HG02981 (cell line): ENCODE measurements around the gene C1orf159.
A peak's percentile ranks its signal among the peaks of the same experiment; 100 is the strongest.
"Not testable (repeated sequence)": the region's sequence is repeated elsewhere in the genome, so short reads cannot be mapped to it uniquely, and the experiment has no call there.

ENCODE experiments used
- ATAC-seq: cut with Tn5 transposase; IDR thresholded peaks from one replicate; pipeline ENCODE4 v1.9.1; 2021; ENCODE audit warnings: mild to moderate bottlenecking, moderate library complexity; ENCODE audit not compliant: unreplicated experiment

Gene C1orf159

DNA sequence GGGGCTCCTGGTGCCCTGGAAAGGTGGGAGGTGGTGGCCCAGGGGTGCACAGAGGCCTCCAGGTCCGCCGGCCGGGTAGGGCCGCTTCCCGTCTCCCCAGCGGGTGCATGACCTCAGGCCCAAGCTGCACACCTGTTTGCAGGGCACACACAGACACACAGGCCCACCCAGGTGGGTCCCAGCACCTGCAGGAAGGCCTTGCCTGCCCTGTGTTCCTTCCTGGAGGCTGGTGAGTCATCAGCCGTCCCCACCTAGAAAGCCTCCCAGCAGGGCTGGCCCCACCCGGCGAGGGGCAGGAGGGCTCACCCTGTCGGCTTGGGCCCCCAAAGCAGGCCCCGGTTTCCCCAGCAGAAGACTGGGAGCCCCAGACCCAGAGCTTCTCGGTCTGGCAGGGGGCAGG lies 34.2 kb upstream of the C1orf159 start:
- no peak for ATAC-seq

DNA sequence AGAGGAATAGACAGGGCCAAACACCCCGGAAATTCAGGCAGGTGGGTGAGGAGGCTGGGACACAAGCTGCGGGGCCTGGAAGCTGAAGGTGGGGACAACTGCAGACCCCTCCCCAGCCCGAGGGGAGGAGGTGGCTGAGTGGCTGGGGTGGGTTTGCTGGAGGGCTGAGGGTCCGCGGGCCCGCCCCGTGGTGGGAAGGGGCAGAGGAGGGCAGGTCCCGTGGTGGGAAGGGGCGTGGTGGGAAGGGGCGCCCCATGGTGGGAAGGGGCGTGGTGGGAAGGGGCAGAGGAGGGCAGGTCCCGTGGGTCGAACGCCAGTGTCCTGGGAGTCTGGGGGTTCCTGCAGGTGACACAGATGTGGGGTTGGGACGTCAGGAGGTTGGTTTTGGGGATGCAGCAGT lies 33.5 kb upstream of the C1orf159 start:
- no peak for ATAC-seq

DNA sequence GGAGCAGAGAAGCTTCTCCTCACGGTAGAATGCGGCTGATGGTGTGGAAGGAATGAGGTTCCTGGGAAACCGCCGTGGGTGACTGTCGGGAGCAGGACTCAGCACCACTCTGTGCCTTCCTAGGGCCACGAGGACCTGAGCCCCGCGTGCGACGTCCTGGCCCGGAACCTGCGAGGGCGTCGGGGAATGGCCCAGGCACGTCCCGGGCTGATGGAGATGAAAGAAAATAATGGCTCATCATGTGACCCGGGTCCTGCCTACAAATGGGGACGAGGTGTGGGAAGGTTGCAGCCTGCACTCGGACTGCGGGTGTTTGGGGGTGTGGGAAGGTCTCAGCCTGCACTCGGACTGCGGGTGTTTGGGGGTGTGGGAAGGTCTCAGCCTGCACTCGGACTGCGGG lies 32.7 kb upstream of the C1orf159 start:
- no peak for ATAC-seq

DNA sequence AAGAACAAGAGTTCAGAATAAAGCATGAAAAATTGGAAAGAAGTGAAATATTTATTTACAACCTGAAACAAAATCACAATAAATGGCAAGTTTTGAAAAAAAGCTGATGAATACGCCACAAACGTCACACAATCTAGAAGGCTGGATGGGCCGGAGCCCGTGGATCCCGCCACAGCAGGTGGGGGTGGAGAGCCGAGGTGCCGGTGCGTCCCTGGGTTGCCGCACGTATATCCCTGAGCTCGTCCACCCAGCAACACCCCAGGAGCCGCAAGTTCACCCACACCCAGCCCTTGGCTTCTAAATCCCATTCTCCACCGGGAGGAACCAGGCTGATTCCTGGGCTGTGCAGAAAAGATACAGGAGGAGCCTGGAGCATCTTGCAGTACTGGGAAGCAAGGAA lies 32.2 kb upstream of the C1orf159 start:
- ATAC-seq = no peak

DNA sequence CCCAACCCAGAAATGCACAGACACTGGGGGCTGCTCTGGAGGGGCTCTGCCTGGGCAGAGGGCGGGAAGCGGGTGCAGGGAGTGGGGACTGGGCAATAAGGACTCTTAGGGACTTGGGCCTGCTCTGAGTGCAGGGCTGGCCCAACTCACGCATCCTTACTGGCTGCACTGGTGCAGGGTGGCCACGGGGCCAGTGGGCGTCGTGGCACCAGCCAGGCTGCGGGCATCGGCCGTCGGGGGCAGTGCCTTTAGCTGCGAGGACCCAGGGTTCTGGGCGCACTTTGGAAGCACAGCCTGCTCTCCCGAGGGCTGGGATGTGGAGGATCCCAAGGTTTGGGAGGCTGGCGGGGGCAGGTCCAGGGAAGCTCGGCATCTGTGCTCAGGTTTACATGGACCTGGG lies 30.7 kb upstream of the C1orf159 start:
- no peak for ATAC-seq

DNA sequence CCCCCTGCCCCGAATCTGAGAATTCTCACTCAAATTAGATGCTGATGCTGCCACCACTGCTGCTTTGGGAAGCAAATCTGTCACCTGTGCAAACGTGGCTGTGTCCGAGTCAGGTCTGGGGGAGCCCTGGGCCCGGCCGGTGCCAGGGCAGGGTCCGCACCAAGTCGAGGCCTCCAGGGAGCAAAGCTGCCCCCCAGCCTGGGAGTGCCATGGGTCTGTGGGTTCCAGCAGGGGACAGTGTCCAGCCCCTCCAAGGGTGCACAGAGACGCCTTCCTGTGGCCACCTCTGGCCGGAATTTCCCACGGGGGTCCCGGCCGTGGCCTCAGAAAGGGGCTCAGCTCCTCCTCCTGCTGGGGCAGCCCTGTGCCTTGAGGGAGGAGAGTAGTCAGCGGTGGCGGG lies 30.1 kb upstream of the C1orf159 start:
- no peak for ATAC-seq

DNA sequence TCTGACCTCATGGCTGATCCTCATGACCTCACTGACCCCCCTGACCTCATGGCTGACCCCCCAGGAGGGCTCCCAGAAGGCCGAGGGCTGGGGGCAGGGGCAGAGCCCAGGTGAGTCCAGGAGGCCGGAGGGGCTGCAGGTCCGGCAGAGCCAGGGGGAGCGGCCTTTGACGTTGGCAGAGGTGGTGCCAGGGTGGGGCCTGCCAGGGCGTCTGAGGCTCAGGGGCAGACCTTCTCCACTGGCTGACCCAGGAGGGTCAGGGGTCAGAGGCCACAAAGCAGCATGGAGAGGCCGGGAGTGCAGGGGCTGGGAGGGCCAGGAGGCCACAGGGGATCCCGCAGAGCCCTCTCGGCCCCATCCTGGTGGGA lies 29.6 kb upstream of the C1orf159 start:
- no peak for ATAC-seq

DNA sequence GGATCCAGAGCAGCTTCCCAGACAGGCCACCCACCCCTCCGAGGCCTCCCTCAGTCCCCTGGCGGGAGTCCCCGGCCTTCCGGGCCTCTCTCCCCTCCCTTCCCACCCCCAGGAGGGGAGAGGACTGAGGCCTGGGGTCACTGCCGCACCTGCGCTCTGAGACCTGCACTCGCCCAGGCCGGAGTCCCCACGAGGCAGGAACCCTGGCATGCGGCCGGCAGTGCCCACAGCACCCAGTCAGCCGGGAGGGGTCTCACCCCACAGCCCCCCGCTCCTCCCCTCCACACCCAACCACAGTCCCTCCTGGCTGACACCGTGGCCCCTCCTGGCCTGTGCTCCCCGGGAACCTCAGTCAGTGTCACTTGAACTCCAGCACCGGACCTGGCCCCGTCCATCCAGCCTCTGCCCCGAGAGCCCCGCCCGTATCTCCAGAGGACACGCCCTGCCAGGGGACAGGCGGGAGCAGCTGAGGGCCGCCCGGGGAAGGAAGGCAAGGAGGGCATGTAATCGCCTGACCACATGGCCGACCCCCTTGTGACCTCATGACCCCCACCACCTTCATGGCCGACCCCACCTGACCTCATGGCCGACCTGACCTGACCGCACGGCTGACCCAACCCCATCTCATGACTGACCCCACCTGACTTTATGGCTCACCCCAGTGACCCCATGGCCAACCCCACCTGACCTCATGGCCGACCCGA lies 29.1 kb upstream of the C1orf159 start:
- no peak for ATAC-seq

DNA sequence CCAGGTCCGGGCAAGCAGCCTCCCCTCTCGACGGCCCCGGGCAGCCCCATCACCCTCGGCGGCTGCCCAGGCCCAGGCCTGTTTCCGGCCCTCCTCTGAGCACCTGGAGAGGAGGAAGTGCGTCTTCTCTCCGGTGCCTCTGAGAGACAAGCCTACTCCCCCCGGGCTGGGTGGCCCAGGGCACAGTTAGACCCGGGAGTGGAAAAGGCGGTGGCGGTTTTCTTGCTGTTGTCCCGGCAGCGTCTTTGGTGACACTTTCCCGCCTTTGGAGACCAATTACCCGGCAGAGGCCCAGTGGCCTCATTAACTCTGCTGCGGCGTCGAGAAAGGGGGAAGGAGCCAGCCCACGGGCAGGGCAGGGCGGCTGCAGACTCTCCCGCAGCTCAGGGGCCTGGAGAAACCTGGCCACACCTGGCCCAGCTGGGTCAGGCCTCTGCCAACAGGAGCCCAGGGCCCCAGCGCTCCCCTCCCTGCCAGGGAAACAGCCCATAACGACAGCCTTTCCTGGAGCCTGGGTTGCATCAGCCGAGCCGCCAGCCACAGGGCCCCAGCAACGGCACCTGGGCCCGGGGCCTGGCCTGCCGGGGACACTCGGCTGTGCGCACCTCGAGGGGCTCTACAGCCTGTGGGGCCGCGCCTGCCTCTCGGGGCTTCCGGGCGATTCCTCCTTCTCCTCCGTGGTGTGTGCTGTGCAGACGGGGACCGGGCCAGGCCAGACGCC lies 28.4 kb upstream of the C1orf159 start:
- no peak for ATAC-seq

DNA sequence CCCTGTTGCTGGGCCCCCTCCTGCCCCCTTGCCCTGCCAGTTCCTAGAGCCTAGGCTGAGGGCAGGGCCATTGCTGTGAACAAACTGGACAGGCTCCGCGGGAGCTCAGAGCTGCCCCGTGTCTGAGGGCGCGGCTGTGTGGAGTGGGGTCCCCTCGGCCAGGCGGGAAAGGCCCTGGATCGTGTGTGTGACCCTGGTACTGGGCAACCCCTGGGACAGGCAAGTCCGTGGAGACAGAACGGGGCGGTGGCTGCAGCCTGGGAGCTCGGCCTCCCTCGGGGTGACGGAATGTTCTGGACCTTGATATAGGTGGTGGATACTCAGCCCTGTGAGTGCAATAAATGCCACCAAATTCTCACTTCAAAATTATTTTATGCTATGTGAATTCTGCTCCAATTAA lies 27.7 kb upstream of the C1orf159 start:
- no peak for ATAC-seq

DNA sequence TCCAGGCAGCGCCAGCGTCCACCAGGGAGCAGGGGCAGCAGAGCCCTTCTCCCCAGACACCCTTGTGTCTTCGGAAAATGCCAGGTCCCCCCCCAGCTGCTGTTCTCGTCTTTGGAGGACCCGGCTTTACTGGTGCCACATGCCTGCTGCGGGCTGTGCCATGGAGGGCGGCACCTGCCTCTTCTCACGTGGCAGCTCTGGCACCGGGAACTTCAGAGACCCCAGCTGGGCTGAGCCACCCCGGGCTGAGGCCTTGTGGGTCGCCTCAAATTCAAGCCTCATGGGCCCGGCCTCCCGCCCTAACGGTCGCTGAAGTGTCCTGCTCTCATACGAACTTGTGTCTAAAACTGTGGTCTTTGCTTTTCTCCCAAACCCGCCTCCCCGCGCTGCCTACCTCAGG lies 27.0 kb upstream of the C1orf159 start:
- ATAC-seq = no peak

DNA sequence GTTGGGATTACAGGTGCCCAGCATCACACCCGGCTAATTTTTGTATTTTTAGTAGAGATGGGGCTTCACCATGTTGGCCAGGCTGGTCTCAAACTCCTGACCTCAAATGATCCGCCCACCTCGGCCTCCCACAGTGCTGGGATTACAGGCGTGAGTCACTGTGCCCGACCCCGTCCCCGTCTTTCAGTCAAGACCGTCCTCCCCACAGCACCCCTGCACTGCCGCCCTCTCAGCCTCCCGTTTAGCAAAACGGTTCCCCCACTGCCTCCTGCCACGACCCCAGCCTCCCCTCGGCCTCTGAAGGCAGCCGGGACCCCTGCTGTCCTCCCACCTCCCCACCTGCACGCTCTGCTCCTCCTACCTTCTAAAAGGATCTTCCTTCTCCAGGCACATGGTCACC lies 26.5 kb upstream of the C1orf159 start:
- ATAC-seq = not testable (repeated sequence)

DNA sequence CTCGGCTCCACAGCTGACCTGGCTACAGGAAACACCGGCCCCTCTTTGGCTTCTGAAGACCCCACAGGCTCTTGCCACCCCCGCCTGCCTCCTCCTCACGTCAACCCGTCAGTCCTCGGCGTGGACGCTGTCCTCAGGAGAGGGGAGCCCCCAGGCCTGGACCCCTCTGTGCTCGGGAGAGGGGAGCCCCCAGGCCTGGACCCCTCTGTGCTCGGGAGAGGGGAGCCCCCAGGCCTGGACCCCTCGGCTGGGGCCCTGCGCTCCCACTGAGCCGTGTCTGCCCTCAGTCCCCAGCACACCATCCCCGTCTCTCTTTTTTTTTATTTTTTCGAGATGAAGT lies 26.0 kb upstream of the C1orf159 start:
- ATAC-seq = no peak

DNA sequence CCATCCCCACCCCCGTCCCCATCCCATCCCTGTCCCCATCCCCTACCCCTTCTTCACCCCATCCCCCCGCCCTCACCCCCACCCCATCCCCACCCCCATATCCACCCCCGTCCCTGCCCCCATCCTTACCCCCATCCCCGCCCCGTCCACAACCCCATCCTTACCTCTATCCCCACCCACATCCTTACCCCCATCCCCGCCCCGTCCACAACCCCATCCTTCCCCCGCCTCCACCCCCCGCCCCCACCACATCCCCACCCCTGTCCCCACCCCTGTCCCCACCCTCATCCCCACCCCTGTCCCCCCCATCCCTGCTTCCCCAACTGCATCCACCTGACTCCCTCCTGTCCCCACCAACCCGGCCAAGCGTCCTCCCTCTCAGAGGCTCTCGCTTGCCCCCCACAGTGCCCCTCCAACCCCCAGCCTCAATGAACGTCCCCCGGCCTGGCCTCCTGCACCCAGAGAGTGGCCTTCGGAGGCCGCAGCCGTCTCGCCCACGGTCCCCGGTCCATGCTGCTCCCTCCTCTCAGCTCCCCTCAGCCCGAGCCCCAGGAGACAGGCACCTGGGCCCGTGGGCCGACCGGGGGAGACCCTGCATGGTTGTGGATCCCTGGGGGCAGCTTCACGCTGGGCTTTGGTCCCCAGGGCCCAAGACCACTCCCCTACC lies 25.5 kb upstream of the C1orf159 start:
- ATAC-seq = no peak

DNA sequence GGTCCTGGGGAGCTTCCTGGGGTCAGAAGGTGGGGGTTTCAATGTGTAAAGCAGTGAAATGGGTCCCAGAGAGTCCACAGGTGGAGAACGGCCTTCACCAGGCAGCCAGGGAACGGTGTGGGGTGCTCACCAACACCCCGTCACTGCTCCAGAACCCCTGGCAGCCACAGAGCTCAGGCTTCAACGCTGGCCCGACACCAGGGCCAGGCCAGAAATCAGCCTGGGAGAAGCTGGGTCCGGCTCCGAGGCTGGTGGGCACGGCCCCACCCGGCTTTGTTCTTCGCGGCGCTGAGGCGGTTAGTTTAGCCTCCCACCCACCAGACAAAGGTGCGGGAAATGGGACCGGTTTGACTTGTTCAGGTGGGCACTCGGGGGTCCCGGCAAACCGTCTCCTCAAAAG lies 24.8 kb upstream of the C1orf159 start:
- ATAC-seq = no peak

DNA sequence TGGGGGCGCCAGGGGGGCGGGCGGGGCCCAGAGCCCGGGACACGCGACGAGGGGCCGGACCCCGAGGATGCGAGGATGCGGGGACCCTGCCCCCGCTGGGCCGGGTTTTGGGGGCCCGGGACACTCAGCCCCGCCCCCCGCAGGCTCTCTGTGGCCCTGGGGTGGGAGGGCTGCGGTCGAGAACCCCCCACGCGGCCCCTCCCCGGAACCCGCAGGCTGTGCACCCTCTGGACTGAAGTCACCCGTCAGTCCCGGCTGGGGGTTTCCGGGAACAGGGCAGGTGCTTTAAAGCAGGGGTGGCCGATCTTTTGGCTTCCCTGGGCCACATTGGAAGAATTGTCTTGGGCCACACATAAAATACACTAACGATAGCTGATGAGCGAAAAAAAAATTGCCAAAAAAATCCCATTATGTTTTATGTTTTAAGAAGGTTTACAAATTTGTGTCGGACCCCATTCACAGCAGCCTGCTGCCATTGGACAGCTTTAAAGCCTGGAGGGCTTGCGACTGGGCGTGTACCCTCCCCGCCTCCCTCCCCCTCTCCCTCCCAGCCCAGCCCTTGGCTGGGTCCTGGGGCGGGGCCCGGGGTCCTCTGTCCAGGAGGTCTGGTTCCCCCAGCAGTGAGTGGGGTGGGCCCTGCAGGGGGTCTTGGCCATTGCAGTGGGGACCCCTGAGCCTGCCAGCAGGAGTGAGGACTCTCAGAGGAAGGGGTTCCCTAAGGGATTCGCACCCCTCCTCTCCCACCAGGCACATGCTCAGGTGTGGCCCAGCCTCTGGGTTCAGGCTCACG lies 21.6 kb upstream of the C1orf159 start:
- ATAC-seq = peak; percentile 50

DNA sequence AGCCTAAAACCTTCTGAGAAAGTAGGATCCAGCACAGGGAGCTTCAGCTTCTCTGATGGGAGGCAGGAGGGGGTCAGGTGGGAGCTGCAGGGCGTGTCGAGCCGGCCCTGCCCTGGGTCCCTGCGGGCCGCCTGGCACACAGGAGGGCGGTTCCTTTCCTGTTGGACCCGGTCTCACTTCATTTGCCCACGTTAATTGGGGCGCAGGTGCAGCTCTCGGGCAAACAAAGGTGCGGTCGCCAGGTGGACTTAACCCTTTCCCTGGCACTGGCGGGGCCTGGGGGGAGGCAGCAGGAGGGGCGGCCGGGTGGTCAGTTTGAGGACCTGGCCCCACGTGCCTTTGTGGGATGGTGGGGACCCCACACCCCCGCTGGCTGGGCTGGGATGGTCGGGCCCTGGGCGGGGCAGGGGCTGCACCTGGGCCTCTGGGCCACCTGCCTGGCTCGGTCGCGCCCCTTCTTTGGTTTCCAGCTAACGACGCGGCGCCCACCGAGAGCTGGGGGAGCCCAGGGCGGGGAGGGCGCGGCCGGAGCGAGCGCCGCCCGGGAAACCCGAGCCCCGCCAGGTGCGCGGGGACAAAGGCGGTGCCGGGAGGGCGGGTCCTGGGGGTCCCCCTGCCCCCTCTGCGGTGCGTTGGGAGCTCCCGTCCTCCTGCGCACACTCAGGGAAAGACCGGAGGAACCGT lies 20.8 kb upstream of the C1orf159 start:
- peak; percentile 41 for ATAC-seq

DNA sequence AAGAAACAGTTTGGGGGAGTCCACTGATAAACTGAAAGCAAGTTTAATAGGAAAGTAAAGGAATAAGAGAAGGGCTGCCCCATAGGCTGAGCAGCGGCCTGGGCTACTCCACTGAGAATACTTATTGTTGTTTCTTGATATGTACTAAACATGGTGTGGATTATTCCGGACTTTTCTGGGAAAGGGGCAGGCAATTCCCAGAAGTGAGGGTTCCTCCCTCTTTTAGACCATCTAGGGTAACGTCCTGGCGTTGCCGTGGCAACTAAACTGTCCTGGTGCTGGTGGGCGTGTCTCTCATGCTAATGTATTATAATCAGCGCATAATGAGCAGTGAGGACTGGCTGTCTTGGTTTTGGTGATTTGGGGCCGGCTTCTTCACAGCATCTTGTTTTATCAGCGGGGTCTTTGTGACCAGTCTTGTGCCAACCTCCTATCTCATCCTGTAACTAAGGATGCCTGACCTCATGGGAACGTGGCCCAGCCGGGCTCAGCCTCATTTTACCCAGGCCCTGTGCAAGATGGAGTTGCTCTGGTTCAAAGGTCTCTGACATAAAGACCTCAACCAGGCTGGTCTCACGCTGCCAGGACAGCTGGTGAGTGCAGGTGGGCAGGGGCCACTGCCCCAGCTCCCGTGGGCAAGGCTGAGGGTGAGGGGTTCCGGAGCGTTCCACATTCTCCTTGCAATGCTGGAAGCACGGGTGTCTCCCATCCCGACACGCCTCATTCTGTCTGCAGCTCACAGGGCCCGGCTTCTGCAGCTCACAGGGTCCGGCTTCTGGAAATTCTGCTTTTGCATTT lies 19.6 kb upstream of the C1orf159 start:
- no peak for ATAC-seq

DNA sequence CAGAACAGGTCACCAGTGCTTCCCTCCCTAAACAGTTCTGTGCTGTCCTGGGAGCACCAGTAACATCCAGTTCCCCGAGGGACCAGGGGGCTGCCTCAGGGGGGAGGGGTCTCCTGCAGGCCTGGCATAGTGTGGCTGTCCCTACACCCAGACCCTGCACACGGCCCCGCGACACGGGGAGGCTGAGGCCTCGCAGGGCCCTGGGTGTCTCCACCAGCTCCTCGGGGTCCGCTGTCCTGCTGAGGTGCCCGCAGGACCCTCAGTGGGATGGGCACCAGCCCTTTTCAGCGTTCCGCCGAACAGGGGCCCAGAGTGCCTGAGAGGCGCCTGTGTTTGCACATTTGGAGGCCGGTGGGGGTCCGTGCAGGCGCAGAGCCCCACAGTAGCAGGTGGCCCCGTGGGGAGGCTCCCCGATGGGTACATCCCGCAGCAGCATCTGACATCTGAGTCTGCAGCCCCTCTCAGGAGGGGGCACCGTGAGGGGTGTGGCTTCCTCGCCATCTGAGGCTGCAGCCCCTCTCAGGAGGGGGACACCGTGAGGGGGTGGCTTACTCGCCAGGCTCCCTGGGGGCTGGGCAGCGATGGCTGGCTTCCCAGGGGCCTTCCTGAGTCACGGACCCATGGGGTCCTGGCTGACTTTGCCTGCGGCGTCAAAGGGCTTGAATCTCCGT lies 18.5 kb upstream of the C1orf159 start:
- no peak for ATAC-seq
